Fibroblast of skin of right biceps (primary cell): ENCODE data around the gene HIVEP3.

ENCODE experiments used
- DNase-seq: peaks from one replicate; pipeline ENCODE4 v3.0.0-alpha.2; 2013

Gene HIVEP3

GRCh38 chr1:41868241-41868998 is 50.3 kb downstream of the HIVEP3 start:
- peak; percentile 35 for DNase-seq

DNA sequence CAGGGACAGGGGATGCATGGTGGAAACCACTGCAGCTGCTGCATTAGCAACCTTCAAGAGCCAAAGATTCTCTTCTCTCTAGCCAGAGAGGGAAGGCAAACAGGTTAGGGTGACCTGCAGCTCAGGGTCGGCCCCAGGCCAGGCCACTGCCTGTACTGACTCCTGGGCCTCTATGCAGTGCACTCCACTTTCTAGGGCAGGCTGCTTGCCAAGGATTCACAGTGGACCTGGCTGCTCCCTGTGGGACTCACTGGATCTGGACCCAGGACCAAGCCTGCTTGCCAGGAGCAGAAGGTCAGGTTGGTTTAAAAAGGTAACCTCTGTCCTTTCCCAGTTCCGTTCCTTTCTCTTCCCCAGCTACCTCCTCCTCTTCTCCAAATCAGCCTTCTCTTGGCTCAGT is 52.4 kb downstream of the HIVEP3 start:
- DNase-seq = no peak

GRCh38 chr1:41864471-41865040 is 54.2 kb downstream of the HIVEP3 start:
- DNase-seq = peak; percentile 58

DNA sequence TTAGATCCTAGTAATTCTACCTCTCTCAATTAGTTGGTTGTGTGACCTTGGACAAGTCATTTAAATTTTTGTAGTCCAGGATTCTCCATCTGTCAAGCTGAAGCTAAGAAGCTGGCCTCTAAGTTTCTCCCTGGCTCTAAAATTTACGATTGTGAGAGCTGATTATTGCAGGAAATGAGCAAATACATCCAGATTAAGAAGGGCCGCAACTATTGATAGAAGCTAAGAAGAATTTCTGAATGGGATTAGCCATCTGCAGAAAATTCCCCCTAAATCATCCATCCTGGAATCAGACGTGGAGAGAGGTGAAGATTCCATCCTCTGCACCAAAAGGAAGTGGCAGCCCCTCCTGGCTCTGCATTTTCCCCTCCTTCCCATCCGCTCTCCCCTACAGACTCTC is 55.0 kb downstream of the HIVEP3 start:
- peak; percentile 52 for DNase-seq

GRCh38 chr1:41862384-41863221 is 56.1 kb downstream of the HIVEP3 start:
- DNase-seq = peak; percentile 98

DNA sequence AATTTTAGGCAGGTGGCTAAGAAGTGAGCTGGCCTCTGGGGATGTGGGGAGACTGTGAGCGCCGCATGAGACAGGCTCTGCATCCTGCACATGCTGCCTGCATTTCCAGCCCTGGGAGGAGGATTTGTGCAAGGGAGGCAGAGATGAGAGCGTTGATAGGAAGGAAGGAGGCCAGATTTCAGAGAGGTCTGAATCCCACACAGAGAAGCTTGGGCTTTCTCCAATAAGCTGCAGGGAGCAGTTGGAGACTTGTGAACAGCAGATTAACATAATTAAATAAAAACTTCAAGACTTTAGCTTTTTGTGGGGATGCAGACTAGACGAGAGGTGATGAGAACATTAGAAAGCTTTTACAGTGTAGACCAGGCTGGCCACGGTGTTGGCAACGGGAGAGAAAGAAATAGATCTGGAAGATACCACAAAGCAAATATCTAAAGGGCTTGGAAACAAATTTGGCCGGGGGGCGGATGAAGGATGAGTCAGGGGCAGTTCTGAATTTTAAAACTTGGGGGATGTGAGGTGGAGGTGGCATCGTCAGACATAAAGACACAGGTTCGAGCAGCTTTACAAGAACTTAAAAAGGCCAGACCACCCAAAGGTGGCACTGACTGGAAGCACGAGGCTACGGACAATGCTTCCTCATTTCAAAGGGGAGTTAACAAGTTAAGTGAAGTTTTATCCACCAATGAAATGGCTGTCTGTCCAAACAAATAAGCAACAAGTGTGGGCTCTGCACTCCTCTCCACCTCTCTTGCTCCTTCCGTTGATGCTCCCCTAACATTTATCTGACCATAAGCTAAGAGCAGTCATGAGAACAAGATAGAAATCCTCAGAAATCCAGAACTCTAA is 57.0 kb downstream of the HIVEP3 start:
- DNase-seq = peak; percentile 69

GRCh38 chr1:41860771-41861170 is 58.0 kb downstream of the HIVEP3 start:
- DNase-seq = no peak

GRCh38 chr1:41860214-41860613 is 58.5 kb downstream of the HIVEP3 start:
- no peak for DNase-seq

- no peak for DNase-seq
Observed at GRCh38 chr1:41859686-41860085, 59.0 kb downstream of the HIVEP3 start.

GRCh38 chr1:41856944-41857285 is 61.8 kb downstream of the HIVEP3 start:
- DNase-seq = peak; percentile 53

DNA sequence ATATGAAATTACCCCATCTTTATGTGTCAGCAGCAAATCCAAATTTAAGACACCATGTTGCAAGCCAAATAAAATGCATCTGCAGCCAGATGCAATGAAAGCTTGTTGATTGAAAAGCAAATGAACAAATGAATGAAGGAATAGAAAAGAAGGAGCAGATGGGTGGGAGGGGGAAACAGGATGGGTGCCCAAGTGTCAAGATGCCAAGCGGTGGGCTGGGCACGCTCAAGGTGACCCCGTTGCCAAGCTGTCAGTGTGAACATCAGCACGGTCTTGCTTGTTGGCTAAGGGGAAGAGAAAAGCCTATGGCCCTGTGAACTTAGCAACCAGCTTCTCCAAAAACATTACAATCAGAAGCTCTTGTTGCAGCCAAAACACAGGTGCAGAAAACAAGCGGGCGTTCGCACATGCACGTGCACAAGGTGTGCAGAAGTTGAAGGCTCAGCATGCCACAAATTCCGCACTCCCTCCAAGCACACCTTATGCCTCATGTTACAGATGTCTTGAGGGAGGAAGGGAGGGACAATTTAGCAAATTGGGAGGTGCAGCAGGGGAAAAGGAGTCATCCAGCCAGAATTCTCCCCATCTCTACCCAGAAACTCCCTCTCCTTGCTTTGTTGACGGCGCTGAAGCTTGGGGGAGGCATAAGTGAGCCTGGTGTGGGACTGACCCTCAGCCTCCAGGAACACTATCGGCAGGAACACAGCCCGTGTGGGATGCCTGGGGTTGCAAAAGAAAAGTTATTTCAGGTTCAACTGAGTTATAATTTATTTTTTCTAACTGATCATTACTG is 62.4 kb downstream of the HIVEP3 start:
- no peak for DNase-seq

GRCh38 chr1:41855713-41856112 is 63.0 kb downstream of the HIVEP3 start:
- DNase-seq = peak; percentile 37

GRCh38 chr1:41853907-41854306 is 64.8 kb downstream of the HIVEP3 start:
- no peak for DNase-seq

DNA sequence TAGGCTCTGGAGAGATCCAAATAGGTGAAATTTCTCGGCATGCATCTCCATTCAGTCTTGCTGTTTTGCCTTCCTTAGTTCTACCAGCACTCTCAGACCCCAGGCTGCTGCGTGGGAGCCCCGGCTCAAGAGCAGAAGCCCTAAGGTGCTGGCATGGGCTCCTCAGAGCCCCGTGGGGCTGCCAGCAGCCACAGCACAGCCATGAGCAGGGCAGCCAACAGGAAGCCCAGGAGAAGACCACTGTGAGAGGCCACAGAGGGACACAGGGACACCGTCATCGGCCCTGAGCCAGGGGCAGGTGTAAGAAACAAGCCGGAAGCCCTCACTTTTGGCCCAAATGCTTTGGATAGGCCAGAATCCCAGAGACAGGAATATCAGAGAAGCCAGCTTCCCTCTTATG is 66.6 kb downstream of the HIVEP3 start:
- no peak for DNase-seq

DNA sequence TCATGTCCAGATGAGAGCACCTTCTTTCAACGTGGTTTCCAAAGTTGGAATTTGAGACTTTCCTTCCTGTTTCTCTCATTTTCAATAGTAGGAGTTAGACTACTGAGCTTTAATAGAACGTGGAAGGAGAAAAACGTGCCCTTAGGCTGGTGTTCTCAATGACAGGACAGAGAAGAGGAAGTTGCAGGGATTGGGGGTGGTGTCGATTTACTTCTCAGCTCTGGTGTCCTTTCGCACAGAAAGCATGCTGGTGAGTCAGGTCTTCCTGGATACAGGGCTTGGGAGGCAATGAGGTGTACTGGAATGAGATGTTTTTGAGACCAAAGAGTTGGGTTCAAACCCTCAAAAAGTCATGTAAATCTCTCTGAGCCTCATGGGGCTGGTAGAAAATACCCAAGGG is 67.1 kb downstream of the HIVEP3 start:
- peak; percentile 95 for DNase-seq

- no peak for DNase-seq
Observed at GRCh38 chr1:41850029-41850428, 68.7 kb downstream of the HIVEP3 start.

- no peak for DNase-seq
Observed at GRCh38 chr1:41849211-41849759, 69.4 kb downstream of the HIVEP3 start.

- no peak for DNase-seq
Observed at GRCh38 chr1:41848216-41848952, 70.3 kb downstream of the HIVEP3 start.

DNA sequence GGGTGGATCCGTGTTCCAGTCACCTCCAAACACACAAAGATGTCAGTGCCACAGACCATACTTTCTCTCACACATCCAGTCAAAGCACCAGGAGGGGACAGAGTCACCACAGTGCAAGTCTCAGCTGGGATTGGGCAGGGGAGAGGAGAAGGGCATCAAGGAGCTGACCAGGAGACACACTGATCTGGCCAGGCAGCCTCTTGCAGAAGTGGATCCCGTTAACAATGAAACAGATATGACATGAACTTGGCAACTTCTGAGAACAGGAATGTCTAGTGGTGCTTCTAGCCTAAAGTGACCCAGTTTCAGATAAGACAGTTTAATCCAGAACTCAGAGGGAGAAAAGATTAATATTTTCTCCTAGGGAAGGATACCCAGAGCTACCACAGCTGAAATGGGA is 71.0 kb downstream of the HIVEP3 start:
- no peak for DNase-seq

GRCh38 chr1:41846625-41847405 is 71.9 kb downstream of the HIVEP3 start:
- DNase-seq = peak; percentile 78
